Choroid plexus epithelial cell (primary cell): ENCODE measurements around the gene DCAF12L1.

ENCODE experiments used
- DNase-seq: peaks from one replicate; pipeline ENCODE4 v3.0.0-alpha.2; 2010; ENCODE audit warnings: low read depth
- H3K4me3 ChIP-seq: 2 replicates; pipeline ENCODE4 v1.5.1; 2011; ENCODE audit warnings: low read depth, mild to moderate bottlenecking, control low read depth, low read length, moderate library complexity
- CTCF ChIP-seq: conservative IDR thresholded peaks from 2 replicates; pipeline ENCODE4 v1.5.1; 2011; ENCODE audit warnings: low read depth, mild to moderate bottlenecking, control low read depth, inconsistent platforms, low read length, moderate library complexity

The DCAF12L1 gene

GRCh38 chrX:126509923-126510322, 42.7 kb downstream of the DCAF12L1 start:
- DNase-seq, result no peak
- no peak for TF ChIP-seq CTCF
- H3K4me3 ChIP-seq, result no peak overlapping the region
